Pons (tissue), 1 donor: Measurements from ENCODE around the gene PRICKLE2.

Source experiments
- DNase-seq: peaks from one replicate; pipeline ENCODE4 v3.0.0-alpha.2; 2016; ENCODE audit warnings: low spot score

PRICKLE2 gene

GRCh38 chr3:64218746-64219145 is 6.5 kb downstream of the PRICKLE2 start:
- DNase-seq, result no peak

- DNase-seq, result no peak
Observed at GRCh38 chr3:64218329-64218728, 6.9 kb downstream of the PRICKLE2 start.

GRCh38 chr3:64216274-64217147 is 8.8 kb downstream of the PRICKLE2 start:
- no peak for DNase-seq

- DNase-seq, result no peak
Observed at GRCh38 chr3:64215559-64215958, 9.7 kb downstream of the PRICKLE2 start.

GRCh38 chr3:64215103-64215502 is 10.2 kb downstream of the PRICKLE2 start:
- no peak for DNase-seq

GRCh38 chr3:64214381-64215018 is 10.8 kb downstream of the PRICKLE2 start:
- no peak for DNase-seq

GRCh38 chr3:64213962-64214379 is 11.3 kb downstream of the PRICKLE2 start:
- DNase-seq, result no peak

GRCh38 chr3:64213224-64213878 is 11.9 kb downstream of the PRICKLE2 start:
- DNase-seq, result no peak

GRCh38 chr3:64209866-64210621 is 15.2 kb downstream of the PRICKLE2 start:
- peak; percentile 75 for DNase-seq

GRCh38 chr3:64207289-64208080 is 17.8 kb downstream of the PRICKLE2 start:
- DNase-seq, result no peak

- DNase-seq, result no peak
Observed at GRCh38 chr3:64203969-64204908, 21.0 kb downstream of the PRICKLE2 start.

GRCh38 chr3:64203216-64203615 is 22.1 kb downstream of the PRICKLE2 start:
- no peak for DNase-seq

- DNase-seq, result no peak
Observed at GRCh38 chr3:64199932-64200331, 25.3 kb downstream of the PRICKLE2 start.

GRCh38 chr3:64196236-64196929 is 28.9 kb downstream of the PRICKLE2 start:
- DNase-seq, result no peak

GRCh38 chr3:64195789-64196188 is 29.5 kb downstream of the PRICKLE2 start:
- no peak for DNase-seq

- DNase-seq, result no peak
Observed at GRCh38 chr3:64191822-64192221, 33.4 kb downstream of the PRICKLE2 start.

- no peak for DNase-seq
Observed at GRCh38 chr3:64190517-64191515, 34.5 kb downstream of the PRICKLE2 start.
